ENCODE data around the gene BARHL2.
A peak's percentile ranks its signal among the peaks of the same experiment; 100 is the strongest.

Gene BARHL2

DNA sequence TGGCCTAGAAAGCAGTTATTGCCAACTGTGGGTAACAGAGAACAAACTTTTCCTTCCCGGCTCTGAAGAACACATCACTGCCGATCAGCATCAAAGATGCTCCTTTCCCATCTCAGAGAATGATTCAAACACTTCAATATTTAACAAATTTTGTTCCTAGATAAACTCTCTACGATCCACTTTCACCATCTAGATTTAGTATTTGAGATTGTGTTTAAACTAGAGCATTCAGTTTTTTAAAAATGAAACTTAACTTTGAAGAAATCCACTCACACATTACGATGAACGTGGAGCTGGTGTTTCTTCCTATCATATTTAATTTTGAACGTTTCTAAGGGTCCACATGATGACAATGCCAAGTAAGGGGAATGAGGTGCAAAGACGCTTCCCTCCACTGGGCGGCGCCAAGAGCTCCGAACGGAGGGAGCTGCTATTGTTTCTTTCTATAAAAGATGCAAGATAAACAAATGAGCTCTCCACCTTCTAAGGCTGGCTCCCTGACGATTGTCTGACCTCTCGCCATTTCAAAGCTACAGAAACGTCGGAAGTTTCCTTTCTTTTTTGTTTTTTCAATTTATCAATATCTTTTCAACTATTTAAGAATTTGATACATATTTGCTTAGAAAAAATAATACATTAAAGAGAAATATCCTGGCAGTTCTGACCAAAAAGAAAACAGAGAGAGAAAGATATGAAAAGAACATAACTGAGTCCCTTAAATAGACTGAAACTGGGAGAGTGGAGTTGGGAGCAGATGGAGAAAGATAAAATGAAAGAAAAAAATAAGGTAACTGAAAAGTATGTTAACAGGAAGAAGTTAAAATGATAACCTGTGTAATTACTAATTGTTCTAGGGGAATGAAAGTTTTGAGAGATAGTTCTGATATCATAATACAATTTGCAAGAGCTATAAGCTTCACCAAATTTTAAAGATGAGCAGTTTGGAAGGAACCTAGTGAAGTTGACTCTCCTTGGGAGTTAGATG, 4.4 kb upstream of the BARHL2 start:
- Histone ChIP-seq H3K27ac (ENCODE audit: low read length) (no peak overlapping the region), H3K4me3 (ENCODE audit: low read length) (peak overlapping the region; percentile 48), H3K4me2 (ENCODE audit: low read length) (peak overlapping the region; percentile 62), H3K27me3 (ENCODE audit: low read depth, low read length) (no peaks in the 10 kb centered on the region), H3K79me2 (ENCODE audit: low read length) (no peaks in the 10 kb centered on the region), H3K4me1 (ENCODE audit: low read length) (no peaks in the 10 kb centered on the region), H3K9me3 (ENCODE audit: insufficient read depth, low read length) (no peaks in the 10 kb centered on the region), H3K9ac (ENCODE audit: low read length) (no peak overlapping the region), H4K20me1 (ENCODE audit: insufficient read depth, low read length) (no peaks in the 10 kb centered on the region), H3K36me3 (replicated peaks; ENCODE audit: low read depth, low read length) (no peaks in the 10 kb centered on the region), H2AFZ (ENCODE audit: low read depth, low read length) (peak overlapping the region; percentile 46; the same call in 1 of the 2 replicates)
- TF ChIP-seq EZH2phosphoT487 (IDR thresholded peaks at IDR 0.05; ENCODE audit: low read depth) (no peak), CTCF (IDR thresholded peaks at IDR 0.05; ENCODE audit: low read depth, low read length) (peak; percentile 70)

GRCh38 chr1:90720145-90720636, 3.1 kb upstream of the BARHL2 start:
- no peak overlapping the region for H3K27ac ChIP-seq (ENCODE audit: low read length)
- no peak overlapping the region for H3K4me3 ChIP-seq (ENCODE audit: low read length)
- no peak overlapping the region for H2AFZ ChIP-seq (ENCODE audit: low read depth, low read length)
- no peaks in the 10 kb centered on the region for H4K20me1 ChIP-seq (ENCODE audit: insufficient read depth, low read length)
- 0 out of 2 replicates have a peak, but pooled peaks cover 3% of the 10 kb centered on the region for H3K27me3 ChIP-seq (ENCODE audit: low read depth, low read length)
- H3K4me1 ChIP-seq (ENCODE audit: low read length): no peaks in the 10 kb centered on the region
- H3K9me3 ChIP-seq (ENCODE audit: insufficient read depth, low read length): no peaks in the 10 kb centered on the region
- H3K4me2 ChIP-seq (ENCODE audit: low read length): no peak overlapping the region
- H3K36me3 ChIP-seq (replicated peaks; ENCODE audit: low read depth, low read length): no peaks in the 10 kb centered on the region
- no peaks in the 10 kb centered on the region for H3K79me2 ChIP-seq (ENCODE audit: low read length)
- TF ChIP-seq CTCF (IDR thresholded peaks at IDR 0.05; ENCODE audit: low read depth, low read length): no peak
- TF ChIP-seq EZH2phosphoT487 (IDR thresholded peaks at IDR 0.05; ENCODE audit: low read depth): no peak
- H3K9ac ChIP-seq (ENCODE audit: low read length): no peak overlapping the region

DNA sequence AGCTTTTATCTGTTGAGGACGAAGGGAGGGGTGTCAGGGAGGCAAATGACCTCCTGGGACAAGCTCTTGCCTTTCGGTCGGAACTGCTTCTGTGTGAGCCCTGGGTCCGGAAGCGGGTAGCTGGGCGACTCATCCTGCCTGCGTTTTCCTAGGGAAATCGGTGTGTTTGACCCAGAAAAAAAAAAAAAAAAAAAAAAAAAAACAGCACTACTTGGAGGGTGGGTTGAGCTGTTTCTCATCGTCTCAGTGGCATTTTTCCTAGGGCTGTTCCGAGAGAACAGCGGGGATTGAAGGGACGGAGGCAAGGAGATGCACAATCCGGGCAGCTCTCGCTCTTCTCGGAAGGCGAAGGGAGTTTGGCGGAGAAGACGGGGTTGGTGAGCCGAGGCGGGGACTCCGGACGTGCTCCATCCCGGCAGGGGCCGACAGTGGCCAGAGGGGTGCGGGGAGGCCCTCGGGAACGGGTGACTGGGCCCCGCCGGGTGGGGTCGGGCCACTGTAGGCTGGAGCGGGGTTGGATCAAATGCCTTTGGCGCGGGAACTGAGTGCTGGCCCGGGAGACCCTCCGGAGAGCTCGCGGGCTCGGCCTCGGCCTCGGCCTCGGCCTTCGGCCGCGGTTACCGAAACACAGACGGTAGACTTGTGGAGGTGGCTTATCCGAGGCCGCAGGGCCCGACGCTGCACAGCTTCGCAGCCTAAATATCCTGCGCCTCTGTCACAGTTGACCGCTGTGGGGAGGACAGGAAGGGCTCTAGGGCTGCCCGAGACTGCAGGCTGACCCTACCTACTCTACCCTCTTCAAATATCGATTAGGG, 2.4 kb upstream of the BARHL2 start:
- no peaks in the 10 kb centered on the region for H4K20me1 ChIP-seq (ENCODE audit: insufficient read depth, low read length)
- H3K9ac ChIP-seq (ENCODE audit: low read length): no peak overlapping the region
- H3K4me1 ChIP-seq (ENCODE audit: low read length): no peaks in the 10 kb centered on the region
- H2AFZ ChIP-seq (ENCODE audit: low read depth, low read length): no peak overlapping the region
- no peak for TF ChIP-seq CTCF (IDR thresholded peaks at IDR 0.05; ENCODE audit: low read depth, low read length)
- TF ChIP-seq EZH2phosphoT487 (IDR thresholded peaks at IDR 0.05; ENCODE audit: low read depth): no peak
- H3K9me3 ChIP-seq (ENCODE audit: insufficient read depth, low read length): no peaks in the 10 kb centered on the region
- no peak overlapping the region for H3K4me2 ChIP-seq (ENCODE audit: low read length)
- H3K36me3 ChIP-seq (replicated peaks; ENCODE audit: low read depth, low read length): no peaks in the 10 kb centered on the region
- H3K27ac ChIP-seq (ENCODE audit: low read length): no peak overlapping the region
- H3K27me3 ChIP-seq (ENCODE audit: low read depth, low read length): 0 out of 2 replicates have a peak, but pooled peaks cover 3% of the 10 kb centered on the region
- no peaks in the 10 kb centered on the region for H3K79me2 ChIP-seq (ENCODE audit: low read length)
- no peak overlapping the region for H3K4me3 ChIP-seq (ENCODE audit: low read length)

Measured in OCI-LY3 (cell line).